KMS-11 (cell line): ENCODE results near the gene HOXD10.
A peak's percentile ranks its signal among the peaks of the same experiment; 100 is the strongest.

Experiments used
- H2AFZ ChIP-seq: fragments of 200-600 bp; sonication (generic); 2 replicates; pipeline ENCODE4 v1.6.1; 2016; ENCODE audit warnings: antibody characterized with exemption, mixed run types, low read depth
- H3K27ac ChIP-seq: fragments of 200-600 bp; sonication (generic); 2 replicates; pipeline ENCODE4 v1.6.1; 2016; ENCODE audit warnings: mild to moderate bottlenecking, mixed run types
- H3K27me3 ChIP-seq: fragments of 200-600 bp; sonication (generic); 2 replicates; pipeline ENCODE4 v1.6.1; 2017; ENCODE audit warnings: mild to moderate bottlenecking, low read depth, mixed run types, moderate library complexity; ENCODE audit not compliant: insufficient read depth
- H3K36me3 ChIP-seq: fragments of 200-600 bp; sonication (generic); 2 replicates; pipeline ENCODE4 v1.6.1; 2017; ENCODE audit warnings: mild to moderate bottlenecking, mixed run types; ENCODE audit not compliant: insufficient read depth
- H3K4me1 ChIP-seq: fragments of 200-600 bp; sonication (generic); 2 replicates; pipeline ENCODE4 v1.6.1; 2016; ENCODE audit warnings: mild to moderate bottlenecking, low read depth, mixed run types; ENCODE audit not compliant: poor library complexity, severe bottlenecking
- H3K4me2 ChIP-seq: fragments of 200-600 bp; sonication (generic); 2 replicates; pipeline ENCODE4 v1.7.0; 2016; ENCODE audit warnings: mild to moderate bottlenecking, mixed run types
- H3K4me3 ChIP-seq: fragments of 200-600 bp; sonication (generic); IDR thresholded peaks from 2 replicates; pipeline ENCODE4 v1.6.1; 2017; ENCODE audit warnings: low read depth, low read length, mixed read lengths; ENCODE audit not compliant: insufficient read depth
- H3K79me2 ChIP-seq: fragments of 200-600 bp; sonication (generic); 2 replicates; pipeline ENCODE4 v1.6.1; 2016; ENCODE audit warnings: low read depth, mixed run types; ENCODE audit not compliant: insufficient read depth
- H3K9ac ChIP-seq: fragments of 200-600 bp; sonication (generic); 2 replicates; pipeline ENCODE4 v1.6.1; 2016; ENCODE audit warnings: mild to moderate bottlenecking, mixed run types
- H4K20me1 ChIP-seq: fragments of 200-600 bp; sonication (generic); 2 replicates; pipeline ENCODE4 v1.6.1; 2016; ENCODE audit warnings: mild to moderate bottlenecking, mixed run types; ENCODE audit not compliant: insufficient read depth
- CTCF ChIP-seq: fragments of 200-600 bp; sonication (generic); conservative IDR thresholded peaks from 2 replicates; pipeline ENCODE4 v1.6.1; 2017; ENCODE audit warnings: low read depth, mild to moderate bottlenecking, antibody characterized with exemption, low read length, moderate library complexity, mixed read lengths

Gene HOXD10

GRCh38 chr2:176140513-176141317 is 24.1 kb downstream of the HOXD10 start:
- Histone ChIP-seq H2AFZ (peak overlapping the region; percentile 98), H3K4me2 (peak overlapping the region; percentile 76), H3K27me3 (no peaks in the 10 kb centered on the region)

GRCh38 chr2:176142281-176142680 is 25.7 kb downstream of the HOXD10 start:
- H3K4me3 ChIP-seq, result no peak overlapping the region
- no peaks in the 10 kb centered on the region for H3K27me3 ChIP-seq
- H3K9ac ChIP-seq, result no peak overlapping the region
- H2AFZ ChIP-seq, result no peak overlapping the region
- H3K27ac ChIP-seq, result no peak overlapping the region
- no peaks in the 10 kb centered on the region for H4K20me1 ChIP-seq
- H3K36me3 ChIP-seq, result no peaks in the 10 kb centered on the region
- H3K79me2 ChIP-seq, result no peaks in the 10 kb centered on the region
- H3K4me1 ChIP-seq, result peaks cover 17% of the 10 kb centered on the region
- no peak for TF ChIP-seq CTCF
- H3K4me2 ChIP-seq, result no peak overlapping the region

More at GRCh38 chr2:176140513-176141317, 24.1 kb downstream of the HOXD10 start:
- Histone ChIP-seq H3K4me3 (peak overlapping the region; percentile 83), H3K4me1 (peaks cover 23% of the 10 kb centered on the region), H3K79me2 (no peaks in the 10 kb centered on the region), H4K20me1 (no peaks in the 10 kb centered on the region), H3K36me3 (no peaks in the 10 kb centered on the region), H3K9ac (peak overlapping the region; percentile 92), H3K27ac (peak overlapping the region; percentile 68)
- TF ChIP-seq CTCF, result peak; percentile 96

GRCh38 chr2:176145085-176145969 is 28.7 kb downstream of the HOXD10 start:
- Histone ChIP-seq H3K4me1 (peaks cover 4% of the 10 kb centered on the region), H3K4me3 (no peak overlapping the region), H3K9ac (no peak overlapping the region), H3K27me3 (no peaks in the 10 kb centered on the region), H3K4me2 (no peak overlapping the region), H3K36me3 (no peaks in the 10 kb centered on the region), H3K27ac (no peak overlapping the region), H3K79me2 (no peaks in the 10 kb centered on the region), H2AFZ (no peak overlapping the region), H4K20me1 (no peaks in the 10 kb centered on the region)
- TF ChIP-seq CTCF, result no peak

- no peak for TF ChIP-seq CTCF
- Histone ChIP-seq H3K9ac (no peak overlapping the region), H3K4me2 (no peak overlapping the region)
These were observed 29.5 kb downstream of the HOXD10 start for GRCh38 chr2:176146101-176146500.

More at GRCh38 chr2:176146101-176146500, 29.5 kb downstream of the HOXD10 start:
- Histone ChIP-seq H2AFZ (no peak overlapping the region), H3K79me2 (no peaks in the 10 kb centered on the region), H3K4me1 (peaks cover under 1% of the 10 kb centered on the region), H4K20me1 (no peaks in the 10 kb centered on the region), H3K27ac (no peak overlapping the region), H3K4me3 (no peak overlapping the region), H3K36me3 (no peaks in the 10 kb centered on the region), H3K27me3 (no peaks in the 10 kb centered on the region)
